Chondrocyte (in vitro differentiated cells): ENCODE measurements around the gene SLC35F4. TPM values are rescaled to one million over a fixed set of nuclear protein-coding genes. Genes with fewer than 3 reads are reported as not detected.

Source experiments
- DNase-seq: peaks from one replicate; pipeline ENCODE4 v3.0.0; 2021; ENCODE audit warnings: mixed read lengths, low spot score
- H3K27ac Mint-ChIP-seq: one replicate; pipeline ENCODE4 v1.8.0; 2021; ENCODE audit warnings: mild to moderate bottlenecking, moderate library complexity, mixed read lengths; ENCODE audit not compliant: unreplicated experiment
- H3K27me3 Mint-ChIP-seq: 2 replicates; pipeline ENCODE4 v1.8.0; 2021; ENCODE audit warnings: low read depth, mixed read lengths
- H3K36me3 Mint-ChIP-seq: 2 replicates; pipeline ENCODE4 v1.8.0; 2021; ENCODE audit warnings: low read depth, mixed read lengths
- H3K4me1 Mint-ChIP-seq: 2 replicates; pipeline ENCODE4 v1.8.0; 2021; ENCODE audit warnings: low read depth, mild to moderate bottlenecking, mixed read lengths
- H3K4me3 Mint-ChIP-seq: one replicate; pipeline ENCODE4 v1.8.0; 2021; ENCODE audit warnings: mild to moderate bottlenecking, moderate library complexity, mixed read lengths; ENCODE audit not compliant: unreplicated experiment
- H3K9me3 Mint-ChIP-seq: 2 replicates; pipeline ENCODE4 v1.8.0; 2021; ENCODE audit warnings: low read depth, mixed read lengths
- CTCF ChIP-seq: fragments of 200-600 bp; sonication (generic); IDR thresholded peaks from 2 replicates; pipeline ENCODE4 v1.5.0; 2021; ENCODE audit warnings: antibody characterized with exemption, mild to moderate bottlenecking, moderate library complexity
- total RNA-seq: library from RNA; stranded (reverse); gene quantifications from 3 replicates; pipeline ENCODE4 v1.2.1, GENCODE V29; 2021

Gene SLC35F4
- total RNA-seq, 1 donor from 2014 or later = not detected

- Mint-ChIP-seq H3K9me3 (no peaks in the 10 kb centered on the region), H3K27ac (no peak overlapping the region), H3K36me3 (no peaks in the 10 kb centered on the region), H3K27me3 (peaks cover 9% of the 10 kb centered on the region), H3K4me1 (no peaks in the 10 kb centered on the region), H3K4me3 (no peak overlapping the region)
- TF ChIP-seq CTCF = no peak
- no peak for DNase-seq
These were observed 23.4 kb upstream of the SLC35F4 start for GRCh38 chr14:57889245-57889644.

- Mint-ChIP-seq H3K27ac (no peak overlapping the region), H3K9me3 (no peaks in the 10 kb centered on the region), H3K27me3 (peaks cover 21% of the 10 kb centered on the region), H3K36me3 (no peaks in the 10 kb centered on the region), H3K4me3 (no peak overlapping the region), H3K4me1 (no peaks in the 10 kb centered on the region)
- TF ChIP-seq CTCF = peak; percentile 65
- no peak for DNase-seq
These were observed 18.3 kb upstream of the SLC35F4 start for GRCh38 chr14:57884175-57884574.

- Mint-ChIP-seq H3K27me3 (peaks cover 23% of the 10 kb centered on the region), H3K9me3 (peaks cover 5% of the 10 kb centered on the region), H3K36me3 (no peaks in the 10 kb centered on the region), H3K4me3 (no peak overlapping the region), H3K27ac (no peak overlapping the region), H3K4me1 (no peaks in the 10 kb centered on the region)
- no peak for DNase-seq
- TF ChIP-seq CTCF = no peak
These were observed 17.2 kb upstream of the SLC35F4 start for GRCh38 chr14:57883061-57883460.

DNA sequence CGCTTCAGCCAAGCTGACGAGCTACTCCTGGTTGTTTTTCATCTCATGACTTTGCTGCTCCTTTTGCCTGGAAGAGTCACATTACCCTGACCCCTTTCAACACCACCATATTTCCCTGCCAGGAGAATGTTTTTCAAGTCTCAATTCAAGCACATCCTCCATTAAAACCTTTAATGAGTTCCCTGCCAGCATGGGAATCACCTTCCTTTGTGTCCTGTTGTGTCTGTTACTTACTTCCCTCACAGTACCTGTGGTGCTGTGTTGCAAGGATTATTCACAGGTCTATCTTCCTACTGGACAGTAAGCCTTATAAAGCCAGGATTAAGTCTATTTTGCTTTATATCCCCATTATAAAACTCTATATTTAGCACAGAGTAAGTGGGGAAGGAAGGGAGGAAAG is 13.6 kb upstream of the SLC35F4 start:
- no peak for DNase-seq
- no peak for TF ChIP-seq CTCF
- Mint-ChIP-seq H3K36me3 (no peaks in the 10 kb centered on the region), H3K27ac (no peak overlapping the region), H3K4me3 (no peak overlapping the region), H3K27me3 (peaks cover 19% of the 10 kb centered on the region), H3K4me1 (no peaks in the 10 kb centered on the region), H3K9me3 (peaks cover 10% of the 10 kb centered on the region)

DNA sequence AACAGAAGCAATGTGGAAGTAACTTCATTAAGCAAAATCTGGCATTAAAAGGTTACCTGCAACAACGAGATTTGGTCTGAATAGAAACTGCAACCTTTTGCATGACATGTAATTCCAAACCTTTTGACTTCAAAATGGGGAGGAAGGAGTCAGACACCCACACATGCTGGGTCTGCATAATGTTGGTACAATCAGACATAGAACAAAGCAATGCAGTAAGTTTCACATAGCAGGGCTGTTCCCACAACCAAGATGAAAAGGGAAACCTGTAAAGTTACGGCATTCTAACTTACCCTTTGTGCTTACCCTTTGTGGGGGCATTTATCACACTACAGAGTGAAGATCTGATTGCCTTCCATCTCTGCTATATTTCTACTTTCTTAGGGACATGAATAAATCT is 10.1 kb upstream of the SLC35F4 start:
- Mint-ChIP-seq H3K4me3 (no peak overlapping the region), H3K36me3 (no peaks in the 10 kb centered on the region), H3K4me1 (no peaks in the 10 kb centered on the region), H3K27me3 (peaks cover 28% of the 10 kb centered on the region), H3K27ac (no peak overlapping the region), H3K9me3 (peaks cover 10% of the 10 kb centered on the region)
- DNase-seq = no peak
- TF ChIP-seq CTCF = no peak
